HEK293 (cell line): ENCODE data around the gene CLGN.

Source experiments
- ZNF354C ChIP-seq: fragments of 450-650 bp; formaldehyde crosslinking; IDR thresholded peaks from 2 replicates; pipeline ENCODE4 v1.5.1; 2016; ENCODE audit warnings: missing biosample characterization, missing genetic modification characterization, low read depth, borderline replicate concordance
- ZNF549 ChIP-seq: fragments of 450-650 bp; IDR thresholded peaks from 2 replicates; pipeline ENCODE4 v1.5.1; 2018; ENCODE audit warnings: missing biosample characterization, missing genetic modification characterization, mild to moderate bottlenecking, inconsistent platforms, moderate library complexity
- ZSCAN30 ChIP-seq: fragments of 450-650 bp; IDR thresholded peaks from 2 replicates; pipeline ENCODE4 v1.5.1; 2018; ENCODE audit warnings: missing biosample characterization, mild to moderate bottlenecking, missing genetic modification characterization, moderate library complexity
- TF ChIP-seq, protein P1 (sequence below): fragments of 450-650 bp; formaldehyde crosslinking; IDR thresholded peaks from 2 replicates; pipeline ENCODE4 v1.5.1; 2016; ENCODE audit warnings: missing biosample characterization, missing genetic modification characterization
- TF ChIP-seq, protein P2 (sequence below): fragments of 450-650 bp; formaldehyde crosslinking; IDR thresholded peaks from 2 replicates; pipeline ENCODE4 v1.5.1; 2016; ENCODE audit warnings: missing biosample characterization, missing genetic modification characterization

DNA sequence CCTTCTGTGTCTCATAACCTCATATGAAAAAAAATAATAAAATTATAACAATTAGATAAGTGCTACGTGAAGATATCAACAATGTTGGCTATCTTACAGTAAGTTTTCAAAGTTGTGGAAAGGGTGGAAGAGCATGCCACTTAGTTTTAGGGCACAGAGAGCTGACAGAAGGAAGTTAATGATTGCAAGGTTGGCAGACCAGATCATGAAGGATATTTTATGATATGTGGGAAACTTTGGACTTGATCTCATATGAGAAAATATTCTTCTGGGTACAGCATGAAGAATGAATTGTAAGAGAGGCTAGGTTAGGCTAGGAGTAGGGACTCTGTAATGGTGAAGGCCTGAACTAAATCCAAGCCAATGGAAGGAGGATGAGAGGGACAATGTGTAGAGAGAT is 36.2 kb upstream of the CLGN start:
- no peak for TF ChIP-seq ZNF549 (tag by site-specific recombination)
- no peak for TF ChIP-seq ZNF354C
- TF ChIP-seq, protein P1, sequence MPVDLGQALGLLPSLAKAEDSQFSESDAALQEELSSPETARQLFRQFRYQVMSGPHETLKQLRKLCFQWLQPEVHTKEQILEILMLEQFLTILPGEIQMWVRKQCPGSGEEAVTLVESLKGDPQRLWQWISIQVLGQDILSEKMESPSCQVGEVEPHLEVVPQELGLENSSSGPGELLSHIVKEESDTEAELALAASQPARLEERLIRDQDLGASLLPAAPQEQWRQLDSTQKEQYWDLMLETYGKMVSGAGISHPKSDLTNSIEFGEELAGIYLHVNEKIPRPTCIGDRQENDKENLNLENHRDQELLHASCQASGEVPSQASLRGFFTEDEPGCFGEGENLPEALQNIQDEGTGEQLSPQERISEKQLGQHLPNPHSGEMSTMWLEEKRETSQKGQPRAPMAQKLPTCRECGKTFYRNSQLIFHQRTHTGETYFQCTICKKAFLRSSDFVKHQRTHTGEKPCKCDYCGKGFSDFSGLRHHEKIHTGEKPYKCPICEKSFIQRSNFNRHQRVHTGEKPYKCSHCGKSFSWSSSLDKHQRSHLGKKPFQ (tag by site-specific recombination), result no peak
- TF ChIP-seq ZSCAN30 (tag by site-specific recombination), result no peak
- TF ChIP-seq, protein P2, sequence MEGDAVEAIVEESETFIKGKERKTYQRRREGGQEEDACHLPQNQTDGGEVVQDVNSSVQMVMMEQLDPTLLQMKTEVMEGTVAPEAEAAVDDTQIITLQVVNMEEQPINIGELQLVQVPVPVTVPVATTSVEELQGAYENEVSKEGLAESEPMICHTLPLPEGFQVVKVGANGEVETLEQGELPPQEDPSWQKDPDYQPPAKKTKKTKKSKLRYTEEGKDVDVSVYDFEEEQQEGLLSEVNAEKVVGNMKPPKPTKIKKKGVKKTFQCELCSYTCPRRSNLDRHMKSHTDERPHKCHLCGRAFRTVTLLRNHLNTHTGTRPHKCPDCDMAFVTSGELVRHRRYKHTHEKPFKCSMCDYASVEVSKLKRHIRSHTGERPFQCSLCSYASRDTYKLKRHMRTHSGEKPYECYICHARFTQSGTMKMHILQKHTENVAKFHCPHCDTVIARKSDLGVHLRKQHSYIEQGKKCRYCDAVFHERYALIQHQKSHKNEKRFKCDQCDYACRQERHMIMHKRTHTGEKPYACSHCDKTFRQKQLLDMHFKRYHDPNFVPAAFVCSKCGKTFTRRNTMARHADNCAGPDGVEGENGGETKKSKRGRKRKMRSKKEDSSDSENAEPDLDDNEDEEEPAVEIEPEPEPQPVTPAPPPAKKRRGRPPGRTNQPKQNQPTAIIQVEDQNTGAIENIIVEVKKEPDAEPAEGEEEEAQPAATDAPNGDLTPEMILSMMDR, result no peak
